AG09309 (cell line): ENCODE results near the gene TNFRSF18.

Experiments used
- DNase-seq: peaks from one replicate; pipeline ENCODE4 v3.0.0-alpha.2; 2010; ENCODE audit warnings: low read depth
- H3K4me3 ChIP-seq: 2 replicates; pipeline ENCODE4 v1.5.1; 2011; ENCODE audit warnings: mild to moderate bottlenecking, low read depth, low read length, moderate library complexity; ENCODE audit not compliant: control insufficient read depth
- TF ChIP-seq, protein P1 (sequence below): IDR thresholded peaks from 2 replicates; pipeline ENCODE4 v1.5.1; 2011; ENCODE audit warnings: mild to moderate bottlenecking, low read depth, low read length, inconsistent platforms; ENCODE audit not compliant: insufficient read depth, control insufficient read depth; ENCODE audit errors: missing control alignments

Gene TNFRSF18

DNA sequence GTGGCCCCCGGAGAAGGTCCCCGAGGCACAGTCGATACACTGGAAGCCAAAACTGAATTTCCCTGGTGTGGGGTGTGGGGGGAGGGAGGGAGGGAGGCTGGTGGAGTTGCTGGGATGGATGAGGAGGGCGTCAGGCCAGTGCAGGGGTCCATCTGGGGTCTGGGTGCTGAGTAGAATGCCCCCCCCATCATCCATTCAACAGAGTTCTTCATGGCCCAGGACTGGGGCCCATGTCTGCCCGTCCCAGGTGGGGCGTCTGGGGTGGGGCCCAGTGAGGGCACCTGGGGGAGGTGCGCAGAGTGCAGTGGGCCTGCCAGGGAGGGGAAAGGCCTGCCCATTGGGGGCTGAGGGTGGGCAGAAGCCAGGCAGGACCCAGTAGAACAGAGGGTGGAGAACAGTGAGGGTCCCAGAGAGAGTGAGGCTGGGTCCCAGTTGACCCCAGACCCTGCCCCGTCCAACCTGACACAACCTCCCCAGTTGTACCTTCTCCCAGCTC lies 1.9 kb downstream of the TNFRSF18 start:
- H3K4me3 ChIP-seq: no peak overlapping the region
- TF ChIP-seq, protein P1, sequence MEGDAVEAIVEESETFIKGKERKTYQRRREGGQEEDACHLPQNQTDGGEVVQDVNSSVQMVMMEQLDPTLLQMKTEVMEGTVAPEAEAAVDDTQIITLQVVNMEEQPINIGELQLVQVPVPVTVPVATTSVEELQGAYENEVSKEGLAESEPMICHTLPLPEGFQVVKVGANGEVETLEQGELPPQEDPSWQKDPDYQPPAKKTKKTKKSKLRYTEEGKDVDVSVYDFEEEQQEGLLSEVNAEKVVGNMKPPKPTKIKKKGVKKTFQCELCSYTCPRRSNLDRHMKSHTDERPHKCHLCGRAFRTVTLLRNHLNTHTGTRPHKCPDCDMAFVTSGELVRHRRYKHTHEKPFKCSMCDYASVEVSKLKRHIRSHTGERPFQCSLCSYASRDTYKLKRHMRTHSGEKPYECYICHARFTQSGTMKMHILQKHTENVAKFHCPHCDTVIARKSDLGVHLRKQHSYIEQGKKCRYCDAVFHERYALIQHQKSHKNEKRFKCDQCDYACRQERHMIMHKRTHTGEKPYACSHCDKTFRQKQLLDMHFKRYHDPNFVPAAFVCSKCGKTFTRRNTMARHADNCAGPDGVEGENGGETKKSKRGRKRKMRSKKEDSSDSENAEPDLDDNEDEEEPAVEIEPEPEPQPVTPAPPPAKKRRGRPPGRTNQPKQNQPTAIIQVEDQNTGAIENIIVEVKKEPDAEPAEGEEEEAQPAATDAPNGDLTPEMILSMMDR: no peak
- no peak for DNase-seq

DNA sequence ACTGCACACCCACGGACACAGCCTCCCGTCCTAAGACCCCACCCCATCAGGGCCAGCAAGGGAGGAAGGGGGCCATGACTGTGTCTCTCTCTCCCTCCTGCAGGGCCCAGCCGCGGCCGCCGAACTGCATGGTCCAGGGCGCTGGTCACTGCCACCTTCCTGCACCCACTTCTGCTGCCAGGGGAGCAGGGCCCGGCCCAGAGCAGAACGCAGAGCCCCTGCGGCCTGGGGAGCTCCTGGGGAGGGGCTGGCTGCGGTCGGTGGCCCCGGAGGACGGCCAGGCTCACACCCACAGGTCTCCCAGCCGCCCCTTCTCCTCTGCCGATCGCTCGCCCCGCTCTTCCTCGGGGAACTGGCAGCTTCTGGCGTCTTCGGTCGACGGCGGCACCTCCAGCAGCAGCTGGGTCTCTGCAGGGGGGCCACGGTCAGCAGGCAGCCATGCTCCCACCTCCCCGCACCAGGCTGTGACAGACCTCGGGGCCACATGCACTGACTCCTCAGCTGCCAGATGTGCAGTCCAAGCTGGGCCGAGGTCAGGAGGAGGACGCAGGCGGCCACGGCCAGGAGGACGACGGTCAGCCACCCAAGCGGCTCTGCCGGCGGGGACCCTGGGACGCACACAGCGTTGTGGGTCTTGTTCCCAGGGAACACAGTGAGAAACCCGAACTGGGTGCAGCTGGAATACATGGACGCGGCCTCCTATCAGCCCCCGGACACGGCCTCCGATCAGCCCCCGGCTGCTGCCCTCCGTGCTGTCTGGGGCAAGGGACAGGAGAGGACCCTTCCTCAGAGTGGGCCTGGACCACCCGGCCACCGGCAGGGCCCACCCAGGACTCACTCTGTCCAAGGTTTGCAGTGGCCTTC lies 2.6 kb downstream of the TNFRSF18 start:
- H3K4me3 ChIP-seq: no peak overlapping the region
- no peak for DNase-seq
- TF ChIP-seq, protein P1: no peak

GRCh38 chr1:1202831-1203560 lies 3.4 kb downstream of the TNFRSF18 start:
- no peak for DNase-seq
- H3K4me3 ChIP-seq: no peak overlapping the region

DNA sequence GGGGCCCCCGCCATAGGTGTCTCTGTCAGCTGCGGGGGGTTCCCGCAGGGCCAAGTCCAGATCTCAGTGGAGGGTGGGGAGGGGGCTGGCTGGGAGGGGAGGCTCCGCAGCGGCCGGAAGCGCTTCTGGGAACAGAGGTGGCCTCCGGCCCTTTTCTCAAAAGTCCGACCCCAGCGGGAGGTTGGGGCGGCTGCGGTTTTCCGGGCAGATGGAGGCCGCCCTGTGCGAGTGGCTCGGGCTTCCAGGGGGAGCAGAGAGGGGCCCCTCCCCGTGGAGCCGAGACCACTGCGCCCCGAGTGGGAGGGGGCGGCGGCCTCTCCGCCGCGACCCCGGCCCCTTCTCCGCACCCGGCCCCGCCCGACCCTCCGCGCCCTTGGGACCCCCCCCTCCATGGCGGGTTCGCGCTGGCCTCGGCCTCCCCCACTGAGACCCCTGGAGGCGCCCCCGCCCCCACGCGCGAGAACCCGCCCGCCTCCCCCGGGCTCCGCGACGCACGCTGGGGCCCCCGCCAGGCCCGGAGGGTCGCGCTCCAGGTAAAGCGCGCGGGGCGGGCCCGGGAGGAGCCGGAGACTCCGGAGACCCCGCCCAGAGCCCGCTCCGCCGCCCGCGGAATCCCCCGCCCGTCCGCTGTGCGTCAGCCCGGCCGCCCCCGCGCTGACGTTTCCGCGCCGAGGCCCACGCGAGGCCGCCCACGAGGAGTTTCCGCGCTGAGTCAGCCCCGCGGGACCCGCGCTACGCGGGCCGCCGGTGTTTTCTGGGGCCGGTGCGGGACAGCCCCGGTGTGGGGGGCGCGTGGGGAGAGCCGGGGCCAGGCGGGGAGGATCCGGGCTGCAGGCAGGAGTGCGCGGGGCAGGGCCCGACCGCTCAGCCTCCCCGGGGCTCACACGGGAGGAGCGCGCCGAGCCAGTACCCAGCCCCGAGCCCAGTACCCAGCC lies 5.2 kb downstream of the TNFRSF18 start:
- TF ChIP-seq, protein P1: no peak
- peak overlapping the region; percentile 2; the same call in 1 of the 2 replicates for H3K4me3 ChIP-seq
- no peak for DNase-seq

More at GRCh38 chr1:1202831-1203560, 3.4 kb downstream of the TNFRSF18 start:
- TF ChIP-seq, protein P1: no peak

DNA sequence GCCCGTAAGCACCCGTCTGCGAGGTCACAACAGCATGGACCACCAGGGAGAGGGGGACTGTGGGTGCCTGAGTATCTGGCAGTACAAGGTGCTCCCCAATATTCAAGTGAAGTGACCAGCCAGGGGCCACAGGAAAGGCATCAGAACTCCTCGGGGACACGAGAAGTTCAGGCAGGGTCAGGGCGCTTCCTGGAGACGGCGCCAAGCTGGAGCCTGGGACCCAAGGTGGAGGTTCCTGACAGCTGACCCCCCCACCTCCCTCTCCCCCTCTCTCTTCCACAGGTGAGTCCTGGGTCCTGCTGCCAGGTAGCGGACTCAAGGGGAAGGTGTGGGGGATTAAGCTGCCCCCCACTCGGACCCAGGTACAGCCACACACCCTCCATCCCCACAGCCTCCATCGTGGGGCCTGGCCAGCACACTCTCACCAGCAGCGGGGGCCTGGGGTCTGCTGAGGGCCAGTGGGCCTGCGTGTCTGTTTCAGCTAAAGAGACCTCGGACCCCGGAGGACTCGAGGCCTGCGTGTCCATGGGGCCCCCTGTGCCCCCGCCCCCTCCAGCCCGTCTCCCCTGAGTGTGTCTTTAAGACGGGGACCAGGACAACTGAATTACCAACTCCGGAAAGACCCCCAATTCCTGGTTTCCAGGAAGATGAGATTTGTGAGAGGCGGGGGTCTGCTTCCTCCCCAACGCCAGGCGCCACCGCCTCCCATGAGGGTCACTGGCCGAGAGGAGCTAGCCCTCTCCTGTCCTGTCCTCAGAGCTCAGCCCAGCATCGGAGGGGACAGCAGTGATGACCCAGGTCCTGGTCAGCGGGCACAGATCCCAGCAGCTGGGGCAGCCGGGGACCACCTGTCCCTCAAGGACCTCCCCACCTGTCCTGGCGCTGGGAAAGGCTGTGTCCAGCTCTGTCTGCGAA lies 6.2 kb downstream of the TNFRSF18 start:
- no peak overlapping the region for H3K4me3 ChIP-seq
- DNase-seq: no peak
- TF ChIP-seq, protein P1: no peak
